Motor neuron (in vitro differentiated cells): ENCODE results near the gene COG8. TPM values are rescaled to one million over a fixed set of nuclear protein-coding genes. Genes with fewer than 3 reads are reported as not detected.

Experiments used
- ATAC-seq, 8 experiments: fragments of 200-7000 bp; cut with Tn5 transposase; replicated peaks in 6 of 8; 2 replicates each; pipeline ENCODE4 v1.8.0; 2021; ENCODE audit warnings: mild to moderate bottlenecking in 8 of 8, moderate library complexity in 8 of 8
- H3K27ac ChIP-seq, 2 donors: fragments of 250-450 bp; sonication (Bioruptor Pico); 2 replicates each; pipeline ENCODE4 v1.9.0; 2021; ENCODE audit warnings: antibody characterized with exemption in 2 of 2, mild to moderate bottlenecking in 2 of 2, moderate library complexity in 1 of 2
- H3K4me1 ChIP-seq, 2 donors: fragments of 250-450 bp; sonication (Bioruptor Pico); replicated peaks in 1 of 2; 2 replicates each; pipeline ENCODE4 v1.6.1; 2021; ENCODE audit warnings: antibody characterized with exemption in 2 of 2, mild to moderate bottlenecking in 2 of 2, moderate library complexity in 1 of 2
- H3K4me3 ChIP-seq, 5 donors: fragments of 250-450 bp; sonication (Bioruptor Pico); 2 replicates each; pipeline ENCODE4 v1.9.0; 2021; ENCODE audit warnings: antibody characterized with exemption in 5 of 5, mild to moderate bottlenecking in 5 of 5, moderate library complexity in 4 of 5
- WGBS, 10 experiments: fragments of 450-650 bp; shearing (Covaris generic); methylation state at CpG; one replicate each; pipeline ENCODE4 v1.0.0; 2022; 5-methylcytosine and 5-hydroxymethylcytosine counted together
- in situ Hi-C, 9 experiments: fragments of 400-800 bp; cut with MboI; loops; one replicate each; pipeline ENCODE4 v1.15.0; 2021; ENCODE audit warnings: low sequenced_read_pairs in 9 of 9, low pct_unique_long_range_greater_than_20kb in 2 of 9; ENCODE audit not compliant: unreplicated experiment in 9 of 9
- total RNA-seq, 8 experiments: library from RNA; unstranded; fragments of 300-600 nt; gene quantifications; 2 replicates each; pipeline versions ENCODE4 v1.2.3 to v1.2.4, GENCODE V29; 2022

The COG8 gene, protein sequence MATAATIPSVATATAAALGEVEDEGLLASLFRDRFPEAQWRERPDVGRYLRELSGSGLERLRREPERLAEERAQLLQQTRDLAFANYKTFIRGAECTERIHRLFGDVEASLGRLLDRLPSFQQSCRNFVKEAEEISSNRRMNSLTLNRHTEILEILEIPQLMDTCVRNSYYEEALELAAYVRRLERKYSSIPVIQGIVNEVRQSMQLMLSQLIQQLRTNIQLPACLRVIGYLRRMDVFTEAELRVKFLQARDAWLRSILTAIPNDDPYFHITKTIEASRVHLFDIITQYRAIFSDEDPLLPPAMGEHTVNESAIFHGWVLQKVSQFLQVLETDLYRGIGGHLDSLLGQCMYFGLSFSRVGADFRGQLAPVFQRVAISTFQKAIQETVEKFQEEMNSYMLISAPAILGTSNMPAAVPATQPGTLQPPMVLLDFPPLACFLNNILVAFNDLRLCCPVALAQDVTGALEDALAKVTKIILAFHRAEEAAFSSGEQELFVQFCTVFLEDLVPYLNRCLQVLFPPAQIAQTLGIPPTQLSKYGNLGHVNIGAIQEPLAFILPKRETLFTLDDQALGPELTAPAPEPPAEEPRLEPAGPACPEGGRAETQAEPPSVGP
- total RNA-seq, result 10 to 100 TPM; 20.8 to 46.9 (median 28.0) TPM

DNA sequence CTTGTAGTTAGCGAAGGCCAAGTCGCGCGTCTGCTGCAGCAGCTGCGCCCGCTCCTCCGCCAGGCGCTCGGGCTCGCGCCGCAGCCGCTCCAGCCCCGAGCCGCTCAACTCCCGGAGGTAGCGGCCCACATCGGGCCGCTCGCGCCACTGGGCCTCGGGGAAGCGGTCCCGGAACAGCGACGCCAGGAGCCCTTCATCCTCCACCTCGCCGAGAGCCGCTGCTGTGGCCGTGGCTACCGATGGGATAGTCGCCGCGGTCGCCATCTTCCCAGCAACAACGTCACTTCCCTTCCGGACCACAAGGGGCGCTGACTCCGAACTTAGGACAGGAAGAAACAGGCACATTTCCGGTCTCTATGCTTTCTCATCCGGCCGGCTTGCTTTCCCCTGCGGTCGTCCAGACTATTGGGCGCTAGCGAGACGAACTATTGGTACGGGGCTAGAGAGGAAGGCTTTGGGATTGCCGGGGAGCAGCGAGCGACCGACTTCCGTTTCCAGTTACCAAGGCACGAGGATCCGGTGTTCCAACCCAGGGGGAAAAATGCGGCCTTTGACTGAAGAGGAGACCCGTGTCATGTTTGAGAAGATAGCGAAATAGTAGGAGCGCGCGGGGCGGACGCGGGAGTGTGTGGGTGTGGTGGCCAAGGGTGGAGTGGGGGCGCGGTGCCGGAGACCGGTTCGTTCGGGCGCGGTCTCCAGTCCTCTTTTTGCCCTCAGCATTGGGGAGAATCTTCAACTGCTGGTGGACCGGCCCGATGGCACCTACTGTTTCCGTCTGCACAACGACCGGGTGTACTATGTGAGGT lies at the start of gene COG8, which contains the start of gene NIP7:
Gene COG8, minus strand, starts transcription at position 276 of the 806 bp plus-strand sequence. Its CDS starts 12 bp downstream, at position 264.
Gene NIP7, plus strand, starts transcription at position 484 of the 806 bp plus-strand sequence. Its CDS starts 58 bp downstream, at position 542.
- H3K4me3 ChIP-seq, result peak within 1 kb of the TSS; percentile 73 to 90 (median 77)
- in situ Hi-C loops, result no loop called here
- peak; percentile 95 to 100 (median 99) for ATAC-seq
- H3K4me1 ChIP-seq, result peaks cover 6 to 16% of the 10 kb centered on the region in 2 donors
- H3K27ac ChIP-seq, result peak within 1 kb of the TSS; percentile 92 to 95
- WGBS, 10 experiments, result 0 to 3% (median 1%) methylated on average over 2 to 31 of the region's 77 CpGs; no CpG with 5 or more reads in 4 of the 10 experiments

DNA sequence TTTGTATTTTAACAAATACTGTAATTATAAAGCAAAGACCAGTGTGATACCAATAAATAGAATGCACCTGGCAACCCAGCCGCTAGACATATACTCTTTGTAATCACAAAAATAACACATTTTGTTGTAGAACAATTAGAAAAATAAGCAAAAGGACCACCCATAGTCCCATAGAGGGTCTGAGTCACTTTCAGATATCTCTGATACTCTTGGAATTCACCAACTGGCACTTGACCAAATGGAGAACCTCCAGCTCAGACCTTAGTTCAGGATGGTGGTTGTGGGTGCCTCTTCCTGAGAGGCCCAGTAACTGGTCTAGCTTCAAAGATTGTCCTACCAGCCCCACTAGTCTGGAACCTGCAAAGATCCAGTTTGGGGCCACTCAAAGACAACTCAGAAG lies 47.2 kb upstream of the COG8 start:
- in situ Hi-C loops, result loop anchor here in 1 of 9 experiments (25.0 kb wide), 1 partner anchor 376 kb away; the partner anchor contains the start of genes NOB1 and WWP2
- ATAC-seq, result no peak

DNA sequence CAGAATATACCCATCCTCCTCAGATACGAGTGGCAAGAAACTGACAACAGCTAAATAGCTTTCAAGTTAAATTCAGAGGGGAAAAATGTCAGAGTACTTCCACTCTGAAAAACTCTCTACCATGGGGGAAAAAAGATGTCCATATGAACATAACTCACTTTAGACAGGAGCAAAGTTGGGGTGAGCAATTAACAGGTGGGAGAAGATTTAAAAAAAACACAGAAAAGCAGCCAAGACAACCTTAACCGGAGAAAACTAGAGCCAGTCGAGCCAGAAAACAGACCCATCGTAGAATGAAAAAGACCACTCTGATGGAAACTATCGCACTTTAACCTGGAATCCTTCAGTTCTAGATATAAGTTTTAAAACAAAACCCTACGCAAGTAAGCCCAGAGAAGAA lies 45.6 kb upstream of the COG8 start:
- peak overlapping the region; percentile 57 to 90 (median 71) for H3K4me3 ChIP-seq
- peaks cover 0 to 7% of the 10 kb centered on the region in 2 donors for H3K4me1 ChIP-seq
- H3K27ac ChIP-seq, result peak overlapping the region; percentile 73 to 90
- 0 to 14% (median 9%) methylated on average over 2 to 6 of the region's 6 CpGs for WGBS, 10 experiments
- in situ Hi-C loops, result loop anchor here in 1 of 9 experiments (25.0 kb wide), 1 partner anchor 377 kb away; the partner anchor contains the start of genes NOB1 and WWP2
- no peak for ATAC-seq

More for the DNA sequence above, 47.2 kb upstream of the COG8 start:
- Histone ChIP-seq H3K4me1 (peaks cover 0 to 7% of the 10 kb centered on the region in 2 donors), H3K27ac (no peak overlapping the region), H3K4me3 (peak overlapping the region in 2 of 5 donors; percentile 57 to 90)
- 71 to 100% (median 90%) methylated on average over 1 of the region's 1 CpG; no CpG with 5 or more reads in 1 of the 10 experiments for WGBS, 10 experiments

DNA sequence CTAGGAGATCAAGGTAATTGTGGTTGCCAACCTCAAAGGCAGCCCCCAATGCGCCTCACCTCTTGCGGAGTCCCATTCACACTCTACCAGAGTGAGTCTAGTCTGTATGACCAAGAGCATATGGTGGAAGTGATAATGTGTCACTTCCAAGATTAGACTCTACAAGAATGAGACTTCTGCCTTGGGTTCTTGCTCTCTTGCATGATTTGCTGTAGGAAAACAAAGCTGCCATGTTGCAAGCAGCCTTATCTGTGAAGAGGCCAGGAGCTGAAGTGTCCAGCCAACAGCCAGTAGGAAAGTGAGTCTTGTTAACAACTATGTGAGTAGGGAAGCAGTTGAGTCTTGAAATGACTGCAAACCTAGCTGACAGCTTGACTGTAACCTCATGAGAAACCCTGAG lies 43.1 kb upstream of the COG8 start:
- ATAC-seq, result no peak
- in situ Hi-C loops, result loop anchor here in 1 of 9 experiments (25.0 kb wide), 1 partner anchor 380 kb away; the partner anchor contains the start of genes NOB1 and WWP2
- Histone ChIP-seq H3K27ac (no peak overlapping the region), H3K4me1 (peaks cover 0 to 7% of the 10 kb centered on the region in 2 donors), H3K4me3 (no peak overlapping the region)
- WGBS, 10 experiments, result 100% methylated on average over 2 of the region's 2 CpGs; no CpG with 5 or more reads in 7 of the 10 experiments

DNA sequence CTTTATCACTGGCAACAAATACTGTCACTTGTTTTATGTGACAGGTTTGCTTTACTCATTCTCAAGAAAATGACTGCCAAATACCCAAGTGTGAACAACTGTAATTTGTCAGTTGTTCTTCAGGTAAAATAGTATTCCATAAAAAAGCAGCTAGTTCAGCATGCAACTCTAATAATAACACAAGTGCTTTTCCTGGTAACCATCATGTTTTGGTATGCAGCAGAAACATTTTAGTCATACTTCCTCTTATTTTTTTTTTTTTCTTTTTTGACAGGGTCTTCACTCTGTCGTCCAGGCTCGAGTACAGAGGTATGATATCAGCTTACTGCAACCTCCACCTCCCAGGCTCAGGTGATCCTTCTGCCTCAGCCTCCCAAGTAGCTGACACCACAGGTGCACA lies 41.9 kb upstream of the COG8 start:
- Histone ChIP-seq H3K27ac (no peak overlapping the region), H3K4me3 (no peak overlapping the region), H3K4me1 (peaks cover 0 to 7% of the 10 kb centered on the region in 2 donors)
- ATAC-seq, result no peak
- 87 to 100% (median 96%) methylated on average over 2 of the region's 2 CpGs; no CpG with 5 or more reads in 6 of the 10 experiments for WGBS, 10 experiments
- in situ Hi-C loops, result loop anchor here in 1 of 9 experiments (25.0 kb wide), 1 partner anchor 381 kb away; the partner anchor contains the start of genes NOB1 and WWP2

DNA sequence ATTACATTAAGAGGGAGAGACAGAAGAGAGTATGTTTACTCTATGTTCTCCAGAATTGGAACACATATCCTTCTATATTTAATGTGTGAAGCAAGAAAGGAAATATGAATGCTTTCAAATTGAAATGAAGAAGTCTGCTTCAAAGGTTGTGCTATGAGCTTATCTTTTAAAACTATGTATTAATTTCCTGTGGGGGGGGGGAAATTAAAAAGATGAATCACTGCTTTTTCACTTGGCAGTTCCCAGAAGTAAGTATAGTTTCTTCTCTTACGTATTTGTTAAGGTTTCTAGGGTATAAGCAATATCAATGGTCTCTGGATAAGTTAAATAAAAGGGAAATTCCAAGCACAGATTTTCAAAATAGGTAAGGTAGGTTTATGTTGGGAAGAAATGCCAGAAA lies 39.4 kb upstream of the COG8 start:
- Histone ChIP-seq H3K27ac (no peak overlapping the region), H3K4me3 (no peak overlapping the region), H3K4me1 (no peaks in the 10 kb centered on the region)
- no peak for ATAC-seq
- WGBS, 10 experiments, result 67 to 100% (median 100%) methylated on average over 1 of the region's 1 CpG; no CpG with 5 or more reads in 1 of the 10 experiments
- in situ Hi-C loops, result loop anchor here in 1 of 9 experiments (25.0 kb wide), 1 partner anchor 384 kb away; the partner anchor contains the start of genes NOB1 and WWP2

DNA sequence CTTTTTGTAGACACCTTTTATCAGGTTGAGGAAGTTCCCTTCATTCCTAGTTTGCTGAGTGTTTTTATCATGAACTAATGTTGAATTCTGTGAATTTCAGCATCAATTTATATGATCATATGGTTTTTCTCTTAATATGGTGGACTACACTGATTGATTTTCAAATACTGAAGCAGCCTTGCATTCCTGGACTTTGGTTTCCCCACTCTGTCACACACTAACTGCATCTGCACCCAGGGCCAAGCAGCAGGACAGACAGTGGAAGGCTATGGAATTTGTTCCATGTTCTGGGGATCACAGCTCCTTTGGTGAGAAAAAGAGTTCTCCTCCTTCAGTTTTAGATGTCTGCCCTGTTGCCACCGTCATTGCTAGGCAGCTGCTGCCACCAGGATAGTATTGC lies 38.7 kb upstream of the COG8 start:
- H3K27ac ChIP-seq, result no peak overlapping the region
- in situ Hi-C loops, result loop anchor here in 1 of 9 experiments (25.0 kb wide), 1 partner anchor 384 kb away; the partner anchor contains the start of genes NOB1 and WWP2
- no peaks in the 10 kb centered on the region for H3K4me1 ChIP-seq
- 88 to 100% (median 100%) methylated on average over 1 of the region's 1 CpG; no CpG with 5 or more reads in 7 of the 10 experiments for WGBS, 10 experiments
- ATAC-seq, result no peak
- no peak overlapping the region for H3K4me3 ChIP-seq

DNA sequence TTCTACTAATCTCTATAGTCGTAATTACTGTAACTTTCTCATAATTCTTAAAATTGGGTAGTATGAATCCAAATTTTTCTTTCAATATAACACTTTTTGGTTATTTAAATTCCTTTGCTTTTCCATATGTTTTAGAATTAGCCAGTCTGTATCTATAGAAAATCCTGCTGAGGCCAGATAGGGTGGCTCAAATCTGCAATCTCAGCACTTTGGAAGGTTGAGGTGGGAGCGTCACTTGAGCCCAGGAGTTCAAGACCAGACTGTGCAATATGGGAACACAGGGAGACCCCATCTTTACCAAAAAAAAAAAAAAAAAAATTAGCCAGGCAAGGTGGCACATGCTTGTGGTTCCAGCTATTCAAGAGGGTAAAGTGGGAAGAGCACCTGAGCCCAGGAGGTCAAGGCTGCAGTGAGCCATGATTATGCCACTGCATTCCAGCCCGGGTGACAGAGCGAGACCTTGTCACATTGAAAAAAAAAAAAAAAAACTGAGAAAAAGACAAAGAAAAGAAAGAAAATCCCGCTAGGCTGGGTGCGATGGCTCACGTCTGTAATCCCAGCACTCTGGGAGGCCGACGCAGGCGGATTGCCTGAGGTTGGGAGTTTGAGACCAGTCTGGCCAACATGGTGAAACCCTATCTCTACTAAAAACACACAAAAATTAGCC lies 37.2 kb upstream of the COG8 start:
- Histone ChIP-seq H3K27ac (no peak overlapping the region), H3K4me1 (no peaks in the 10 kb centered on the region), H3K4me3 (no peak overlapping the region)
- ATAC-seq, result no peak
- WGBS, 10 experiments, result 81 to 100% (median 94%) methylated on average over 2 to 9 of the region's 10 CpGs
- in situ Hi-C loops, result loop anchor here in 1 of 9 experiments (25.0 kb wide), 1 partner anchor 386 kb away; the partner anchor contains the start of genes NOB1 and WWP2

DNA sequence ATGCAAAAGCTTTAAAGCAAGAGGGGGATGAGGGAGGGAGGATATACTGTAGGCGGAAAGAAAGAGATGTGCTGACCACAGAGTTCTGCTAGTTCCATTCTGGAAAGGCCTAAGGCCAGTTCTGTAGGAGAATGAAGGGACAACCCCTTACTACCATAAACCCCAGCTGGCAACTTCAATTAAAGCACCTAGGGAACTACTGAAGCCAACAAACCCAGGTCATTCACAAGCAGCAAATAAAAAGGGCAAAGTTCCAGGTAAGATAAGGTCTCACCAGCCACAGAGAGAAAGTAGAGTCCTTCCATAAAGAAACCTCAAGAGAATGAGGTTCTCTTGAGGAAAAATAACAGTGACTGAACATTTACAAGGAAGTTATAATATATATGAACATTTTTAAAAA lies 33.7 kb upstream of the COG8 start:
- Histone ChIP-seq H3K27ac (no peak overlapping the region), H3K4me3 (no peak overlapping the region), H3K4me1 (no peaks in the 10 kb centered on the region)
- 78 to 100% (median 88%) methylated on average over 1 of the region's 1 CpG; no CpG with 5 or more reads in 5 of the 10 experiments for WGBS, 10 experiments
- in situ Hi-C loops, result no loop called here
- ATAC-seq, result no peak

DNA sequence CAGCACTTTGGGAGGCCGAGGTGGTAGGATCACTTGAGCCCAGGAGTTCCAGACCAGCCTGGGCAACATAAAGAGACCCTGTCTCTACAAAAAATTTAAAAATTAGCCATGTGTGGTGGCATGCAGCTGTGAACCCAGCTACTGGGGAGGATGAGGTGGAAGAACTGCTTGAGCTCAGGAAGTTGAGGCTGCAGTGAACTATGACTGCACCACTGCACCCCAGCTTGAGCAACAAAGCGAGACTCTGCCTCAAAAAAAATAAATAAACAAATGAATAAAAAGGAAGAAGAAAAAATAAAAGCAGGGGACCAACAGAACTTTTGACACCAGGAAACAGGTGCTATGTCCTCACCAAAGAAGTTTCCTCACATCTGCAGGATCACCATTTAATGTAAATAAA lies 32.2 kb upstream of the COG8 start:
- Histone ChIP-seq H3K4me1 (no peaks in the 10 kb centered on the region), H3K4me3 (no peak overlapping the region), H3K27ac (no peak overlapping the region)
- in situ Hi-C loops, result no loop called here
- ATAC-seq, result no peak
- 74 to 100% (median 100%) methylated on average over 1 to 2 of the region's 2 CpGs; no CpG with 5 or more reads in 1 of the 10 experiments for WGBS, 10 experiments

DNA sequence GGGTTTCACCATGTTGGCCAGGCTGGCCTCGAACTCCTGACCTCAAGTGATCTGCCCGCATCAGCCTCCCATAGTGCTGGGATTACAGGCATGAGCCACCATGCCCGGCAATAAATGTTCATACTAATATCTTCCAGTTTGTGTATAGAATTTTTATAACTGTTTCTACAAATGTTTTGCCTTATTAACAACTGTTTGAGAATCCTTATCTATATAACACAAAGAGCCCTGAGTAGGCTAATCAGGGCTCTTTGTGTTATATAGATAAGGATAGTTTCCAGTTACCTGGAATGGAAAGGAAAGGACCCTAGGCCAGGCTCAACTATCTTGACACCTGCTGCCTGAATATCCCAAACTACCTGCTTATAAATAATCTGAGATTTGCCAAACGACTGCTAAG lies 29.5 kb upstream of the COG8 start:
- ATAC-seq, result no peak
- no peak overlapping the region for H3K27ac ChIP-seq
- no peaks in the 10 kb centered on the region for H3K4me1 ChIP-seq
- no peak overlapping the region for H3K4me3 ChIP-seq
- in situ Hi-C loops, result no loop called here
- WGBS, 10 experiments, result 89 to 100% (median 98%) methylated on average over 1 to 4 of the region's 4 CpGs; no CpG with 5 or more reads in 5 of the 10 experiments

DNA sequence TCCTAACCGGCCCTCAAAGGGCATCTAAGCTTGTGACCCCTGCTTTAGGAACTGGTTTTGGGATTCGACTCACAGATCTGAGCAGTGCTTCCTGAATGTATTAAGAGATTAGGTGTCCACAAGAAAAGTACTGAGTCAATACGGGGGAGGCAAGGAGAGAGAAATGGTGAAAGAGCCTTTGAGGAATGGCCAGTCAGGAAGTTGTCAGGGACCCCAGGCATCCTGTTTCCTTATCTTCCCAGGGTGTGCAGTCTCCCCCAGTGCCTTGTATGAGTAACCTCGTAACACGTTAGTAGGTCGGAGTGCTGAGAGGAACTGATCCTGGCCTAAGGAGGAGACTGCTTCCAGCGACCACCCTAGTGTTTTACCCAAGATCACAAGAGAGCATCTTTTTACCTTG lies 28.6 kb upstream of the COG8 start:
- WGBS, 10 experiments, result 74 to 100% (median 88%) methylated on average over 1 to 6 of the region's 7 CpGs; no CpG with 5 or more reads in 4 of the 10 experiments
- ATAC-seq, result no peak
- in situ Hi-C loops, result no loop called here
- Histone ChIP-seq H3K4me3 (no peak overlapping the region), H3K27ac (no peak overlapping the region), H3K4me1 (no peaks in the 10 kb centered on the region)
